C4-2B (cell line): Measurements from ENCODE around the gene PPP2R5B.

ENCODE experiments used
- H3K27ac ChIP-seq: fragments of 450-650 bp; 2 replicates; pipeline ENCODE4 v1.5.1; 2017
- CTCF ChIP-seq: fragments of 450-650 bp; conservative IDR thresholded peaks from 2 replicates; pipeline ENCODE4 v1.5.1; 2017; ENCODE audit warnings: mild to moderate bottlenecking
- ZFX ChIP-seq: fragments of 450-650 bp; IDR thresholded peaks from 2 replicates; pipeline ENCODE4 v1.6.1; 2017

Gene PPP2R5B

DNA sequence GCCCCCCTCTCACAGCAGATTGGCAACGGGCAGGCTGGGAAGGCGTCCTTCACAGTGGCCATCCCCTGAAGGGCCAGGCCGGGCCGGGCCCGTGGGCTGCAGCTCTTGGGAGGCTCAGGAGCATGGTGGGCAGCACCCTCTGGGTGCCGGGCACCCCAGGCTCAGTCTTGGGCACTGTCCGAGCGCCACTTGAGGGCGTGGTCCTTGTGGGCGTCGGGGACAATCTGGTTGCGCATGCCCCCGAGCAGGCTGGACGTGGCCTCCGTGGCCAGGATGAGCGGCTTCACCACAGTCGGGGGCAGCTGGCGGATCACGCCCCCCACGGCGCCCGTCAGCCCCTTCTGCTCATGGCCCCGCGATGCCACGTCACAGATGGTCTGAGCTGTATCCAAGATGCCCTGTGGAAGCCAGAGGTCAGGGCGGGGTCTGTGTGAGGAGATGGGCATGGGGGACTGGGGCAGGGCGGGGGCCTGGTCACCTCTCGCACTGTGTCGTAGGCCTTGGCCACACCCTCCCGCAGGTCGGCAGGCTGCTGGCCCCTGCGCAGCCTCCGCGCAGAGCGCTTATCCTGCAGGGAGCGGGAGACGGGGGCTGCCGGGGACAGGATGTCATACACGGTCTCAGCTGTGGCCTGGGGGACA is 29.6 kb upstream of the PPP2R5B start:
- TF ChIP-seq ZFX = no peak
- TF ChIP-seq CTCF = no peak

GRCh38 chr11:64896448-64897022 is 28.0 kb upstream of the PPP2R5B start:
- no peak overlapping the region for H3K27ac ChIP-seq
- TF ChIP-seq ZFX (no peak), CTCF (no peak)

More for the DNA sequence above, 29.6 kb upstream of the PPP2R5B start:
- H3K27ac ChIP-seq = no peak overlapping the region

DNA sequence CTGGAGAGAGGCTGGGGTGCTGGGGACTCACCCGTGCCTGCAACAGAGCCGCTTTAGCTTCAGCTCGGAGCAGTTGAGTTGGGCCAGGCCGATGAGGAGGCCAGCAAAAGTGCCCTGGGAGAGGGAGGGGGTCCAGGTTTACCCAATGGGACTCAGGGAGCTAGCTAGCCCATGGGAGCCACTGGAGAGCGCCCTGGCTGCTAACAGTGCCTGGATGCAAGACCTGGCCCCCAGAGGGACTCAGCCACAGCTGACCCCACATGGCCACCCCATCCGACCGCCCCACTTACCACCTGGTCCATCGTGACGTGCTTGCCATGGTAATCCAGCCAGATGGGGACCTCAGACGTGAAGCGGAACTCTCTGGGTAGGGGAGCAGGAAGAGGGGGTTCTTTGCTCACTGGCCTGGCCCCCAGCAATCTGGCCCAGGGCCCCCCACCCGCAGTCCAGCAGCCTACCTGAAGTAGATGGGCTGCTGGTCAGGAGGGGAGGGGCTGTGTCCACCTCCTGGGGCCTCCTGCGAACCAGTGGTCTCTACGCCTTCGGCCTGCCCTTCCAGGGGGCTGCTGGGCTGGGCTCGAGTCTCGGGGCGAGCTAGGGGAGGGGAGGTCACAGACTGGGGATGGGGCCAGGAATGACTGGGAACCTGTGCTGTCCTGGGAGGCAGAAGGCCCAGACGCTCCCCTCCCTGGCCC is 27.0 kb upstream of the PPP2R5B start:
- TF ChIP-seq CTCF (no peak), ZFX (no peak)

DNA sequence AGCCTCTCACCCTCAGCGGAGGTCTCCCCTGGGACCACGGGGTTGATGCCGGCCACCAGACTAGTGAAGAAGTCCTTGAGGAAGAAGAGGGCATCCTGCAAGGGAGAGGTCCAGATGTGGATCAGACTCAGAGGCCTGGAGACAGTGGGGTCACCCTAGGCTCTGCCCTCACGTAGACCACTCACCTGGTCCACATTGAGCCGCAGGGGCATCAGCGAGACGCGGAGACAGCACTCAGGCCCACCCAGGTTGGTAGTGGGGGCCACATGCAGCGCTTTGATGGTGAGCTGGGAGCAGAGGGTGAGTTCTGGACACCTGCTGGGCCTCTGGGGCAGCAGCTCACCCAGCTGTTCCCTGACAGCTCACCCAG is 26.4 kb upstream of the PPP2R5B start:
- TF ChIP-seq ZFX = no peak
- TF ChIP-seq CTCF = no peak
- H3K27ac ChIP-seq = no peak overlapping the region

More for the DNA sequence above, 27.0 kb upstream of the PPP2R5B start:
- H3K27ac ChIP-seq = no peak overlapping the region

GRCh38 chr11:64898541-64898940 is 25.9 kb upstream of the PPP2R5B start:
- no peak for TF ChIP-seq CTCF
- TF ChIP-seq ZFX = no peak
- H3K27ac ChIP-seq = no peak overlapping the region

GRCh38 chr11:64900263-64900678 is 24.2 kb upstream of the PPP2R5B start:
- H3K27ac ChIP-seq = no peak overlapping the region
- TF ChIP-seq ZFX = no peak

GRCh38 chr11:64900774-64901173 is 23.7 kb upstream of the PPP2R5B start:
- H3K27ac ChIP-seq = no peak overlapping the region

More at GRCh38 chr11:64900774-64901173, 23.7 kb upstream of the PPP2R5B start:
- TF ChIP-seq CTCF (no peak), ZFX (no peak)
